DMS 273 (cell line): ENCODE results near the gene FBXW12.

ENCODE experiments used
- DNase-seq: peaks from one replicate; lab custom pipeline; 2025; ENCODE audit not compliant: unreplicated experiment; lab: John Stamatoyannopoulos, UW

FBXW12 gene

DNA sequence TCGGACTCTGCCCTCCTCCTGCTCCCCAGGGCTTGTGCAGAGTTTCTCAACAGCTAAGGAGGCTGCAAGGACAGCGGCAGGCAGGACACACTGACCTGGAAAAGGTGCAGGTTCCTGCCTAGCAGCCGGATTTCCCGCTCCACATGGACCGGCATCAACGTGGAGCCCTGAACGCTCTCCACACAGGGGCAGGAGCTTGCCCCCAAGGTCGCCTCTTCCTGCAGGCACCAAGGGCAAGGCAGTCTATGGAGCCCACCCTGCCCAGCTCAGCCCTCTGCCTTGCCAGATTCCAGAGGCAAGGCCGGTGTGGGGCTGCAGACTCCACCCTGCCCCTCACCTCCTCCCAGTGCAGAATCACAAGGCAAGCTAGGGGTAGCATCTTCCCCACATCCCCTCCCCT, 47.1 kb downstream of the FBXW12 start:
- no peak for DNase-seq

DNA sequence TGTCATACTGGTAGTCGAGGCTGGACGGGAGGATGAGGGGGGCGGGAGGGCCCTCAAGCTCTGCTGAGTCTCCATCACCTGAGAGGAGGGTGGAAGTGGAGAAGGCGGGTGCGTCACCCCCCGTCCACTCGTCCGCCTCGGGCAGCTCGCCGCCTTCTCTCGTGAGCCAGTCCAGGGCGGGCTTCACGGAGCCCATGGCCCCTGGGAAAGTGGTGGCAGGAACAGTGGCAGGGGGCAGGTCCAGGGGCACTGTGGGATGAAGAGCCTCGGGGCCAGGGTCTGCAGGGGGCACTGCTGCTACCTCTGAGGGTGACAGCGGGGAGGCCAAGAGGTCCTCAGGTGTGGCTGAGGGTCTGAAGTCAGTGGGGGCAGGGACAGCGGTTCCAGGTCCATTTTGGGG, 47.6 kb downstream of the FBXW12 start:
- DNase-seq = no peak

GRCh38 chr3:48420561-48420960, 48.5 kb downstream of the FBXW12 start:
- no peak for DNase-seq

DNA sequence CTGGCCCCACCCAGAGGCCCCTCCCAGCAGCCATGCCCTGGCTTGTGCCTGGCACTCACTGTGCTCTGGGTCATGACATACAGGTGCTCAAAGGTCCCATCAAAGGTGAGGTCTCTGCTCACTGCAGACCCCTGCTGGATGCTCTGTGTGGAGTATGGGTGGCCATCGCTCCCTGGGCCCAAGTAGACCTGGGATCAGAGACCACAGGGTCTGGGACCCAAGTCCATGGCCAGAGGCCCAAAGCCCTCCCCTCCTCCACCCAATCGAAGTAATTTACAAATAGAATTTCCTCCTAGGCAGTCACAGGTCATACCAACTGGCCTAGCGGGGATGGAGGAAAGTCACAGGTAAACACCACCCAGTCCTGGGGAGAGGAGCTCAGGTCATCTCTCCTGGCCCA, 50.3 kb downstream of the FBXW12 start:
- no peak for DNase-seq

- no peak for DNase-seq
Measured at GRCh38 chr3:48422681-48423080, 50.7 kb downstream of the FBXW12 start.

GRCh38 chr3:48423241-48423882, 51.3 kb downstream of the FBXW12 start:
- no peak for DNase-seq

DNA sequence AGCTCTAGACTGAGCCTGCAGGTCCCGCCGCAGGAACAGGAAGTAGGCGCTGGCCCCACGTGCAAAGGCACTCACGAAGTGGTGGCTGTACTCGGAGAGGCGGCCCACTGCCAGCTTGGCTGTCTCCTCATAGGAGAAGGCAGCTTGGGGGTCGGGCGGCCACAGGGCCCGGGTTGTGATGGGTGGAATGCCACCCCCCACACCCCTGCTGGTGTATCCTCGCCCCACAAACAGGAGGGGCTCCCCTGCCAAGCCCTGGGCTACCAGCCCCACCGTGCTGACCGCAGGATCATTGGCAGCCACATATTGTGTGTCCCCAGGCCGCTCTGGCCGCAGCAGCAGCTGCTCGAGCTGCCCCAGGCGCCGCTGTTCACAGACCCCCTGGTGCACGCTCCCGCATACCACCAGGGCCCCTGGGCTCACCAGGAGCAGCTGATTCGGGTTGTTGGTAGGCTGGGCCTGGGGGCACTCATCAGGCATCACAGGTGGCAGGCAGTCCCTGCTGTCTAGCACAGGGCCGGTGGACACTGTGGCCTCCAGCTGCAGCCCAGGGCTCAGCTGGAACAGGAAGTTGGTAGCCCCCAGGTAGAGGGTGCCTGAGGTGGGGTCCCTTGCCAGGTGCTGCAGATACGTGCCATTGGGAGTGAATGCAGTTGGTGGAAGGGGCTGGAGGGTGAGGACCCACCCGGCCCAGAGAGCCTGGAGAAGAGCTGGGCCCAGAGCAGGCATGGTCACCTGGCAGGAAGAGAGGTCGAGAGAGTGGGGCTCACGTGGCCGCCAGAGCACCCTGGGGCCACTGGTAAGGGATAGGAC, 52.1 kb downstream of the FBXW12 start:
- no peak for DNase-seq

DNA sequence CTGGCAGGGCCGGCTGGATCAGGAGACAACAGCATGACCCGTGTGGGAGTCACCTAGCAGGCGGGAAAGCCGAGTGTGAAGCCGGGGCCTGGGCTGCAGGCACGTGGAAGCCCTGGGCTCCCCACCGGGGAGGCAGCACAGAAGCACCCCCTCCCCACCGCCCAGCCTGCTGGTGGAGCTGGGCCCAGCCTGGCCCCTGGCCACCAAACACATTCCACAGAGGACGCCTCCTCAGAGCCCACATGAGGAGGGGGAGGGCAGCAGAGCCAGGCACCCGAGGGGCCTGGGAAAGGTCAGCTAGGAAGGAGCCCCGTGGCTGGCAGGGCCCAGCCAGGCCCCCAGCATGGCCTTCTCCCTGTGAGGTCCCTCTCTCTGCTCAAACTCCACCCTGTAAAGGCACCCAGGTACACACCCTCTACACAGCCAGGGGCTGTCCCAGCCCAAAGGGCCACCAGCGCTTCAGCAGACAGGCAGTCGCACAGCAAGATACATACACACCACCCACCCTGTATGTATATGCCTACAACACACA, 53.3 kb downstream of the FBXW12 start:
- no peak for DNase-seq

- peak; percentile 32 for DNase-seq
Measured at GRCh38 chr3:48426401-48426909, 54.4 kb downstream of the FBXW12 start.

GRCh38 chr3:48426944-48427629, 55.1 kb downstream of the FBXW12 start:
- DNase-seq = no peak

- DNase-seq = no peak
Measured at GRCh38 chr3:48427630-48427962, 55.6 kb downstream of the FBXW12 start.

- DNase-seq = no peak
Measured at GRCh38 chr3:48428088-48428571, 56.1 kb downstream of the FBXW12 start.

- peak; percentile 60 for DNase-seq
Measured at GRCh38 chr3:48428572-48429316, 56.7 kb downstream of the FBXW12 start.

DNA sequence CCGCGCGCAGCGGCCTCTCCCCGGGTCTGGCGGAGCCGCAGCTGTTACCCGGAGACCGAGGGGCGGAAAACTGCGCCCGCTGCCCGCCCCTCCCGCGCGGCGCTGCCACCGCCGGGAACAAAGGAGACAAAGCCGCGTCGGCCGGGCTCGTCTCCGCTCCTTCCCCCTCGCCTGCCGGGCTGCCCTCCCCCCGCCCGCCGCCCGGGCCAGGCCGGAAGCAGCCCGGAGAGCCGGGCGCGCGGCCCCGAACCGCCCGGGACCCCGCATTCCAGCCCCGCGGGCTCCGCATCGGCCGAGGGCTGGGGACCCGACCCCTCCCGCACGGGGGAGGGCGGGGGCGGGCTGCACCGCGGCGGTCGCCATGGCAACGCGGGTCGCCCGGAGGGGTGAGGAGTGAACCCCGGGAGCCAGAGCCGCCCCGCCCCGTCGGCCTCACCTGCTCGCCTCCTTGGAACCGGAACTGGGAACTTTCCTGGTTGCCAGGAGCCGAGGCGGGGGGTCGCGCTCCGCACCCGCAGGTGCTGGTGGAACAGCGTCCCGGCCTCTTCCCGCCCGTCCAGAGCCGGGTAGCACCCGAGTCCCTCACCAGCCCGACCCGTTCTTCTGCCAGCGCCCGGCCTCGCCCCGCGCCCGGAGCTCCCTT, 57.4 kb downstream of the FBXW12 start:
- DNase-seq = peak; percentile 81

DNA sequence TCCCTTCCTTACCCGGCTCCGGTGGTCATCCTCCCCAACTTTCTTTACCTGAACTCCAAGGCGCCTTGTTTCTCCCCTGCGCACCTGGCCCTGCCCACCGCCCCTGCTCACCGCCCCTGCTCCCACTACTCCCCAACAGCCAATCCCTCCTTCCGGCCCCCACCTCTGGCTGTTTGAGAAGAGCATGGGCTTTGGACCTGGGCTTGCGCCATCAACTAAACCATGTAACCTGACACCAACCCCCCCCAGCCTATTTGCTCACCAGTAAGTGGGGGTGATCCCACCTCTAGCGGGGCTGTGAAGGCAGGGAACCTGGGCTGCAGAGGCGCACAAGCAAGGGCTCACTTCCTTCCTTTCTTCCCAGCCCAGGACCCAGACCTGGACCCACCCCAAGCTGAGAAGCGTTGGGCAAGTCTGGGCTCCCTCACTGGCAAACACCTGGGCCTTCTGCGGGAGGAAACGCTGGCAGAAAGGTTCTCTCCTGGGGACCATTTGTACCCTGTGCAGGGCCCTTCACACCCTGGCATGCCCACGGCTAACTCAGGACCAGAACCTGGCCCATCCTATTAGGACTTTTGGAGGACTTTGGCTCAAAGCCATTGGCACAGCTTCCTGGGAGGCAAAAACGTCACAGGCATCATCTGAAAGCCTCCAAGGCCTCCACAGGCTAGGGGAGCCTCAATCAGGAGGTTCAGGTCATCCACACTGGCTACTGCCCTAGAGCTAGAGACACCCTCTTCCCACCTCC, 58.1 kb downstream of the FBXW12 start, which contains the start of gene PLXNB1:
Gene PLXNB1 (minus strand): TSS at position 127 of the 748 bp plus-strand sequence. CDS start 5,475 bp downstream, outside the sequence.
- peak; percentile 64 for DNase-seq

DNA sequence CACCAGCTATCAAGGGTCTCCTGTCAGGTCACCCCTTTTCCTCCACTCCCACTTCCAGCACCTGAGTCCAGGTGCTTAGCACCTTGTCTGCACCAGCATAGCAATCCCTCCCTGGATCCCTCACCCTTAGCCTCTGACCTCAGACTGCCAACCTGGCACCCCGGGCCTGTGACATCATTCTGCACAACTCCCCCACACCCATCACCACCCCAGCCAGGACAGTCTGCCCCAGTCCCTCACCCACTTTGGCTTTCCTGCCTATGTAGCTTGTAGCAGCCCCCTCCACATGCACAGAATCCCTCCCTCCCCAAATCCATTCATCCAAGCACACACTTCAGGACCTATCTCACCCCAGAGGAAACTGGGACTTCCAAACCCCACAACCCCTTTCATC, 58.7 kb downstream of the FBXW12 start:
- no peak for DNase-seq

DNA sequence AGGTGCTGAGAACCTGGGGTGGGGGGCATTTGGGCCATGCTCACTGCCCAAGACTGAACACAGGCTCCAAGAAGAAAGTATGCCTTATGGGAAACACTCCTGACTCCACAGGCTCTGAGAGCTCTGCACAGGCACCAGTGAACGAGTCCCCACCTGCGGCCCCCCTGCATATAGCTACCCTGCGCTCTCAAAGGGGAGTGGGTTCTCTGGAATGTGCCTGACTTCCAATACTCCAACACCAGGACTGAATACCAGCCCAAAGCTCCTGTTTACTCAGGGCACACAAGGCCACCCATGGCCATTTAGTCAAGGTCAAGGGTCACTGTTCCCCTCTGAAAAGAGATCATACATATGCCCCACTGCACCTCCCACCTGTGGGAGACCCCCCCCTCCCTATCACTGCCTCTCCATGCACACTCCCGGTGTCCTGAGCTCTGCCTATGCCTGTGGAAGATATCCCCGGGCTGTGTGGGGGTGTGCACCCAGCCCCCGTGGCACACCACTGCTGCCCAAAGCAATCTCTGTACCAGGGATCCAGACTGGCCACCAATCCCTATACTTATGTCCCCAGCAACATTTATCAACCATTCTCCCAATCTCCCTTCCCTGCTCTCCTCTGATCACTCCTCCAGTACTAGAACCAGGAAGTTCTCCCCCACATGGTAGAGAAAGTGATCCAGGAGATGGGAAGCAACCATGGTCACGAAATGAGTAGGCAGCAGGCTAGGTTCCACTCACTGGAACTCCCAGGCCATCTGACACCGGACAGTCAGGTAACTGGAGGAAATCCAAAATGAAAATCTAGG, 59.4 kb downstream of the FBXW12 start:
- DNase-seq = no peak
